Tibial nerve (tissue), 4 donors: Measurements from ENCODE around the gene SLBP.

Experiments
- EP300 ChIP-seq, 2 donors: sonication (generic); formaldehyde crosslinking; IDR thresholded peaks; one replicate each; pipeline ENCODE4 v1.6.1; 2017; ENCODE audit warnings: antibody characterized with exemption in 2 of 2, mild to moderate bottlenecking in 1 of 2
- TF ChIP-seq, protein P1 (sequence below), 5 experiments: fragments of 200-600 bp in 3 of 5; fragments of 450-650 bp in 2 of 5; sonication (generic) in 3 of 5; IDR thresholded peaks; one replicate each; pipeline ENCODE4 v1.5.1; 2016 to 2019; ENCODE audit warnings: antibody characterized with exemption in 5 of 5, mild to moderate bottlenecking in 3 of 5, moderate library complexity in 2 of 5

DNA sequence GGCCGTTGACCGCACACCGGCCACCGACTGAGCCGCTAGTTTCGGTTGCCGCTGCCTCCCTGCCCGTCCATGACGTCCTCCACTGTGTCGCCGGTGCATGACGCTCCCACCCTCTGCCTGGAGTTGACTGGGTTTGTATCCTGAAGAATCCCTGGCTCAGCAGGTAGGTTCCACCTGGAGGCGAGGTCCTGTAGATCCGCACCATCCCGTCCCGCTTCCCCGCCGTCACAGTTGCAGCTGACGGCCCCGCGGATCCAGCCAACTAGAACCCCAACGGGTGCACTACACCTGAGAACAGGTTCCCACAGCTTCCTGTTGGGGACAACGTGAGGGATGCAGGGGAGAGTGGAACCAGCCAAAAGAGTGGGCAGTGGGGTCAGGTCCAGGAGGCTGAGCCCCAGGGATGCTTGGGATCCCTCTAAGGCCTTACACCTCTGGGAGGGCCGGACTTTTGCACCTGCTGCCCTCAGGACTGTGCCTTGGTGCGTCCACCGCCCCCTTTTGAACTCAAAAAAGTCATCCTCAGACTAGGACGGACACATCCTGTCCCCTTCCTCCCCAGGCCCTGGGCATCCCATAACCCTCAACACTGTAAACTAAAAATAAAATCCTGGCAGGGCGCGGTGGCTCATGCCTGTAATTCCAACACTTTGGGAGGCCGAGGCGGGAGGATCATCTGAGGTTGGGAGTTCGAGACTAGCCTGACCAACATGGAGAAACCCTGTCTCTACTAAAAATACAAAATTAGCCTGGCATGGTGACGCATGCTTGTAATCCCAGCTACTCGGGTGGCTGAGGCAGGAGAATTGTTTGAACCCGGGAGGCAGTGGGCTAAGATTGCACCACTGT, 1.1 kb upstream of the SLBP start:
- no peak for TF ChIP-seq EP300 (IDR thresholded peaks at IDR 0.05)
- TF ChIP-seq, protein P1, sequence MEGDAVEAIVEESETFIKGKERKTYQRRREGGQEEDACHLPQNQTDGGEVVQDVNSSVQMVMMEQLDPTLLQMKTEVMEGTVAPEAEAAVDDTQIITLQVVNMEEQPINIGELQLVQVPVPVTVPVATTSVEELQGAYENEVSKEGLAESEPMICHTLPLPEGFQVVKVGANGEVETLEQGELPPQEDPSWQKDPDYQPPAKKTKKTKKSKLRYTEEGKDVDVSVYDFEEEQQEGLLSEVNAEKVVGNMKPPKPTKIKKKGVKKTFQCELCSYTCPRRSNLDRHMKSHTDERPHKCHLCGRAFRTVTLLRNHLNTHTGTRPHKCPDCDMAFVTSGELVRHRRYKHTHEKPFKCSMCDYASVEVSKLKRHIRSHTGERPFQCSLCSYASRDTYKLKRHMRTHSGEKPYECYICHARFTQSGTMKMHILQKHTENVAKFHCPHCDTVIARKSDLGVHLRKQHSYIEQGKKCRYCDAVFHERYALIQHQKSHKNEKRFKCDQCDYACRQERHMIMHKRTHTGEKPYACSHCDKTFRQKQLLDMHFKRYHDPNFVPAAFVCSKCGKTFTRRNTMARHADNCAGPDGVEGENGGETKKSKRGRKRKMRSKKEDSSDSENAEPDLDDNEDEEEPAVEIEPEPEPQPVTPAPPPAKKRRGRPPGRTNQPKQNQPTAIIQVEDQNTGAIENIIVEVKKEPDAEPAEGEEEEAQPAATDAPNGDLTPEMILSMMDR (IDR thresholded peaks at IDR 0.05) = no peak
